Aorta (tissue), 5 donors: ENCODE data around the gene ZNF143. TPM values are rescaled to one million over a fixed set of nuclear protein-coding genes. Genes with fewer than 3 reads are reported as not detected.

Source experiments
- ATAC-seq: fragments of 200-7000 bp; cut with Tn5 transposase; one replicate; pipeline ENCODE4 v1.9.1; 2022; ENCODE audit warnings: moderate library complexity; ENCODE audit not compliant: low FRiP score
- DNase-seq, 2 donors: peaks; one replicate each; pipeline ENCODE4 v3.0.0-alpha.2; 2020
- H3K27ac ChIP-seq, 2 donors: one replicate each; pipeline ENCODE4 v1.5.1; 2013; ENCODE audit warnings: low read length in 2 of 2, mild to moderate bottlenecking in 2 of 2, moderate library complexity in 2 of 2, control low read depth in 1 of 2, inconsistent platforms in 1 of 2, low read depth in 1 of 2
- H3K27me3 ChIP-seq, 2 donors: one replicate each; pipeline ENCODE4 v1.6.1; 2013; ENCODE audit warnings: control low read depth in 1 of 2, low read length in 1 of 2, mild to moderate bottlenecking in 1 of 2, moderate library complexity in 1 of 2; ENCODE audit not compliant: insufficient read depth in 2 of 2, control insufficient read depth in 1 of 2
- H3K36me3 ChIP-seq, 2 donors: one replicate each; pipeline ENCODE4 v1.6.1; 2013; ENCODE audit warnings: control low read depth in 1 of 2, low read length in 1 of 2, mild to moderate bottlenecking in 1 of 2; ENCODE audit not compliant: insufficient read depth in 2 of 2, control insufficient read depth in 1 of 2
- H3K4me1 ChIP-seq, 2 donors: one replicate each; pipeline ENCODE4 v1.6.1; 2013; ENCODE audit warnings: low read length in 2 of 2, control low read depth in 1 of 2, mild to moderate bottlenecking in 1 of 2, moderate library complexity in 1 of 2; ENCODE audit not compliant: insufficient read depth in 2 of 2, control insufficient read depth in 1 of 2
- H3K4me3 ChIP-seq, 2 donors: one replicate each; pipeline ENCODE4 v1.5.1; 2013; ENCODE audit warnings: low read length in 2 of 2, control low read depth in 1 of 2, mild to moderate bottlenecking in 1 of 2
- H3K9me3 ChIP-seq: one replicate; pipeline ENCODE4 v1.6.1; 2013; ENCODE audit warnings: mild to moderate bottlenecking, low read length; ENCODE audit not compliant: control insufficient read depth
- WGBS, 2 donors: extraction: QIAGEN DNeasy Blood & Tissue Kit; methylation state at CpG; one replicate each; pipeline ENCODE4 v1.1.7; 2013; 5-methylcytosine and 5-hydroxymethylcytosine counted together
- intact Hi-C, 2 donors: fragments of 100-400 bp; cut with DNase I; formaldehyde crosslinking; loops; one replicate each; pipeline versions ENCODE4 v1.14.2 to v1.15.0; 2022
- polyA plus RNA-seq, 2 donors: library from polyadenylated mRNA; stranded (reverse); fragments of 200-250 nt; gene quantifications; one replicate each; pipeline ENCODE4 v1.2.3, GENCODE V29; 2013
- total RNA-seq, 2 donors: library from RNA; stranded (reverse); fragmentation: NEBNext Ultra II Directional; extraction: Animal tissue kit (Norgen Biotek cat#: 25700); gene quantifications; one replicate each; pipeline ENCODE4 v1.2.1, GENCODE V29; 2021
- donor health status: healthy with polysubstance abuse.
- donor health status: Bipolar disorder and iron deficiency.
- donor health status: DM: no; HTN: no; CAD: no.
- donor health status: DM: no; HTN: no; CAD: no.
- donor health status: DM: yes; HTN: yes; CAD: no.

ZNF143 gene
- total and polyA plus RNA-seq, 4 donors = 12.9 to 42.0 (median 26.9) TPM

DNA sequence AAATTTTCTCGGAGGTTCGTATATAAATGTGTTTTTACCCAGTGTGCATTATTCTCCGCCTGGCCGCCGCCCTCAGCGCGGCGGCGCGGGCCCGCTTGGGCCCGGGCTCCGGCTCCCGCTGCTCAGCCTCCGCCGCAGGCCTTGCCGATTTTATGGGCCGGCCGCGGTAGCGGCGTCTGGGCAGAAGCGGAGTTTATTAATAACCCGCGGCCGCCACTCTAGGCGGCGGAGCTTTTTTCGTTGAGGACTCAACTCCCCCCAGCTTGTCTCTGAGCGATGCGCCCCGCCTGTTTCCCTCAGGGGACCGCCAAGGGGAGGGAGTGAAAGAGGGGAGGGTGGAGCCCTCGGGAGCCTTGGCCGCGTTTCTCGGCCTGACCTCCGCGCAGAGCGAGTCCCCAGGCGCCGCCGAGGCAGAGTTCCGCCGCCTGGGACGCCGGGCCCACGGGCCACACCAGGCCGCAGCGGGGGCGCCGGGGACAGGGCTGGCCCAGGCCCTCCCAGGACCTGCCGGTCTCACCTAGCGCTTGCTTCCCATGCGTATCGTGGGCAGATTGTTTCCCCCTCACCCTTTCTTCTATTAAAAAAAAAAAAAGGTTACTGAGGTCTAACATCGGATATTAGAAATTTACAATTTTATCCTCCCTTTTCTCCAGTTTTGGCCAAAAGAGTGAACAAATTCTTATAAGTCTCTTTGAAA is 399 bp downstream of the ZNF143 start:
- intact Hi-C loops = loop anchor here in 1 of 2 donors (2.0 kb wide), 1 partner anchor 112 kb away; the partner anchor contains the start of gene WEE1
- Histone ChIP-seq H3K4me3 (peak overlapping the region; percentile 71 to 99), H3K27ac (peak overlapping the region; percentile 79 to 99), H3K36me3 (no peaks in the 10 kb centered on the region), H3K4me1 (peaks cover 0 to 2% of the 10 kb centered on the region in 2 donors), H3K27me3 (no peaks in the 10 kb centered on the region), H3K9me3 (no peaks in the 10 kb centered on the region)
- ATAC-seq (peak; percentile 87), DNase-seq (peak; percentile 93 to 96)
- WGBS, 2 donors = 0% methylated on average over 52 to 57 of the region's 57 CpGs

DNA sequence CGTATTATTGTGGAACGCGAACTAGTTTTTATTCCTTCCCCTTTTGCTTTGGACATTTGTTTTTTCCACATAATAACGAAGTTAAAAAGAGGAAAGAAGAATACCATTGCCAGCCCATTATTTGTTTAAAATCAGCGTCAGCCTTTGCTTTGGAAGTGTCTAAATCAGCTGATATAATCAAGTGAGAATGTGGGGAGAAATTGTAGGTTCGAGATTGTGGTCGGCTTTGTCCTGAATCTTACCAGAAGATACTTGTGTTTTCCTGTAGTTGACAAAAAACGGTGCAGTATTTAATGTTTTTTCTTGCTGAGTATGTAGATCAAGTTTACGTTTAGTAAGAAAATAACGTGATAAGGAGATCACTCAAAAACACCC is 935 bp downstream of the ZNF143 start:
- Histone ChIP-seq H3K27ac (peak overlapping the region in 1 of 2 donors; percentile 79), H3K36me3 (no peaks in the 10 kb centered on the region), H3K4me3 (peak overlapping the region; percentile 71 to 99), H3K4me1 (peaks cover 0 to 2% of the 10 kb centered on the region in 2 donors), H3K9me3 (no peaks in the 10 kb centered on the region), H3K27me3 (no peaks in the 10 kb centered on the region)
- DNase-seq (no peak), ATAC-seq (no peak)
- intact Hi-C loops = loop anchor here in 1 of 2 donors (2.0 kb wide), 1 partner anchor 111 kb away; the partner anchor contains the start of gene WEE1
- WGBS, 2 donors = 0% methylated on average over 10 of the region's 10 CpGs

DNA sequence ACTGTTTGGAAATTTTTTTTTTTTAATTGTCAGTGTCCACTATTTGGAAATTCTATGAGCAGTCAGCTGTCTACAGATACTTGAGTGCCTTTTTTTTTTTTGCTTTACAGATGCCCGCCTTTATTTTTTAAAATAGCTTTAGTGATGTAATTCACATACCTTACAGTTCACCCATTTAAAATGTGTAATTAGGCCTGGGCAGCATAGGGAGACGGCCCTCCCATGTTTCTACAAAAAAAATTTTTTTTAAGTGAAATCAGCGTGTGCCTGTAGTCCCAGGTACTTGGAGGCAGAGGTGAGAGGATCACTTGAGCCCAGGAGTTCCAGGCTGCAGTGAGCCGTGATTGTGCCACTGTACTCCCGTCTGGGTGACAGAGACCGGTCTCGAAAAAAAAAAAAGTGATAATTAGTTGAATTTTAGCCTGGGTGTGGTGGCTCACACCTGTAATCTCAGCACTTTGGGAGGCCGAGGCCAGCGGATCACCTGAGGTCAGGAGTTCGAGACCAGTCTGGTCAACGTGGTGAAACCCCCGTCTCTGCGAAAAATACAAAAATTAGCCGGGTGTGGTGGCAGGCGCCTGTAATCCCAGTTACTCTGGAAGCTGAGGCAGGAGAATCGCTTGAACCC is 1.5 kb downstream of the ZNF143 start:
- peak overlapping the region; percentile 79 to 83 for H3K27ac ChIP-seq
- H3K9me3 ChIP-seq = no peaks in the 10 kb centered on the region
- ATAC-seq (no peak), DNase-seq (no peak)
- no peaks in the 10 kb centered on the region for H3K27me3 ChIP-seq
- H3K4me1 ChIP-seq = peaks cover 0 to 2% of the 10 kb centered on the region in 2 donors
- intact Hi-C loops = no loop called here
- H3K36me3 ChIP-seq = no peaks in the 10 kb centered on the region
- H3K4me3 ChIP-seq = peak overlapping the region; percentile 71 to 99
- 70 to 71% methylated on average over 16 of the region's 16 CpGs for WGBS, 2 donors

DNA sequence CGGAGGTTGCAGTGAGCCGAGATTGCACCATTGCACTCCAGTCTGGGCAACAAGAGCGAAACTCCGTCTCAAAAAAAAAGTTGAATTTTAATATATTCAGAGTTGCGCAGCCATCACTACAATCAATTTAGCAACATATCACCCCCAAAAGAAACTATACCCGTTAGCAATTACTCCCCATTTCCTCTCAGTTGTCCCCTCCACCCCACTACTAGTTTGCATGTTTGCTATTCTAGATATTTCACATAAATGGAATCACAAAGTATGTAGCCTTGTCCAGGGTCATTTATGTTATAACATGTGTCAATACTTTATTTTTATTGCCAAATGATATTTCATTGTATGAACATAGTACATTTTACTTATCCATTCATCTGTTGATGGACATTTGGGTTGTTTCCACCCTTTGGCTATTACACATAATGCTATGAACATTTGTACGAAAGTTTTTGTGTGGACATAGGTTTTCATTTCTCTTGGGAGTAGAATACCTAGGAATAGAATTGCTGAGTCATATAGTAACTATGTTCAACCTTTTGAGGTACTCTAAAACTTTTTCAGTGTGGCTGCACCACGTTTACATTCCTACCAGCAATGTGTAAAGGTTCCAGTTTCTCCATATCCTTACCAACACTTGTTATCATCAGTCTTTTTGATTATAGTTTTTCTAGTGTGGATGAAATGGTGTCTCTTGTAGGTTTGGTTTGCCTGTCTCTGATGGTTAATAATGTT is 2.2 kb downstream of the ZNF143 start:
- intact Hi-C loops = no loop called here
- H3K36me3 ChIP-seq = no peaks in the 10 kb centered on the region
- WGBS, 2 donors = 77 to 80% methylated on average over 8 of the region's 8 CpGs
- no peak overlapping the region for H3K4me3 ChIP-seq
- H3K27me3 ChIP-seq = no peaks in the 10 kb centered on the region
- DNase-seq (no peak), ATAC-seq (no peak)
- H3K9me3 ChIP-seq = no peaks in the 10 kb centered on the region
- no peak overlapping the region for H3K27ac ChIP-seq
- peaks cover 0 to 2% of the 10 kb centered on the region in 2 donors for H3K4me1 ChIP-seq

DNA sequence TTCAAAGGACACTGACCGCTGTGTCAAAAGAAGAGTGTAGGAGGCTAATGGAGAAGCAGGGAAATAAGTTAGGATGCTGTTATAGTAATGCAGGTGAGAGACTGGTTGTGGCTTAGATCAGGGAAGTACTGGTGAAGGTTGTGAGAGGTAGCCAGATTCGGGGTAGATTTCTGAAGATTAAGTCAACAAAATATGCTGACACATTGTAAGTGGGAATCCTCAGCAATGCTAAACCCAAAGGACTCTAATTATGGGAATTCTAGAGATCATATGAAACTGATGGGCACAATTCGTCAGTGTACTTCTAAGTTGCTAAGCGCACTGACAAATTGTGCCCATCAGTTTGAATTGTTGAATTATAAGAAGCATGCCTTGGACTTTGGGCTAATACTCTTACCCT is 10.0 kb downstream of the ZNF143 start:
- 91% methylated on average over 4 of the region's 4 CpGs for WGBS, 2 donors
- no peak overlapping the region for H3K4me3 ChIP-seq
- intact Hi-C loops = no loop called here
- no peaks in the 10 kb centered on the region for H3K27me3 ChIP-seq
- H3K36me3 ChIP-seq = peaks cover 1 to 3% of the 10 kb centered on the region in 2 donors
- no peaks in the 10 kb centered on the region for H3K9me3 ChIP-seq
- no peak for ATAC-seq
- no peak for DNase-seq
- H3K27ac ChIP-seq = no peak overlapping the region
- no peaks in the 10 kb centered on the region for H3K4me1 ChIP-seq

DNA sequence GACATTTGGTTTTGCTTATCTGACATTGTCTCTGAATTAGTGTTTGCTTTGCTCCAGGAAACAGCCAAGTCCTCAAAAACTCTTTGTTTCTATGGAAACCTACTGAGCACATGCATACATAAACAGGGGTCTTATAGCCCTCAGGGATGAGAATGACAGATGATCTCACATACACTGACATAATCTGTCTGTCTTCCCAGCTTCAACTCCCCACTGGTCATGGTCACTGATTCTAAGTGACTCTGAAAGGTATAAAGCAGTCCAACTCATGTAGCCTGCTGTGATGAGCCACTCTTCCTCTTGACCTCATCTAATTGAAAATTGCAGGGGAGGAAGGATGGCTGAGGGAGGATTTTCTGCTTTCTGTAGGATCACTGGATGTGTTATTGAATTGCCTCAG is 12.6 kb downstream of the ZNF143 start:
- Histone ChIP-seq H3K9me3 (no peaks in the 10 kb centered on the region), H3K36me3 (peaks cover 3 to 4% of the 10 kb centered on the region in 2 donors)
- intact Hi-C loops = no loop called here

DNA sequence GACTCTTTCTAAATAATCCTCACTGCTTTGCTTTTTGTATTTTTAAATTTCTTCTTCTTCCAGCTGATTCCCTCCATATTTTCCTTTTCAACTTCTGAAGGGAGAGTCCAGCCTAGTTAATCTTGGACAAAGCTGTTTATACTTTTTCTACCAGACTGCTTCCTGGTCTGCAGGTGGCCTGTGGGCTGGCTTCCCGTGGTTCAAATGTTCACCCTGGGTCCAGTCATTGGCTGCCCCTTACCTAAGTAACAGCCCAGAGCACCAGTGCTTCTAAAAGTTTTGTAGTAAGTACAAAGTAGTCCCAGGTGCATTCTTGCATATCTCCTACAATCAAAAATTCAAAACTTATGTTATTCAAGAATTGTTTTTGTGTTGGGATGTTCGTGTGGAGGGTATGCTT is 19.1 kb downstream of the ZNF143 start:
- no peak overlapping the region for H3K27ac ChIP-seq
- ATAC-seq = no peak
- H3K4me3 ChIP-seq = no peak overlapping the region
- H3K9me3 ChIP-seq = no peaks in the 10 kb centered on the region
- intact Hi-C loops = no loop called here
- 77 to 78% methylated on average over 2 of the region's 2 CpGs for WGBS, 2 donors
- peaks cover 4 to 10% of the 10 kb centered on the region in 2 donors for H3K36me3 ChIP-seq
- no peaks in the 10 kb centered on the region for H3K27me3 ChIP-seq
- no peaks in the 10 kb centered on the region for H3K4me1 ChIP-seq
- DNase-seq = no peak

More for the DNA sequence above, 12.6 kb downstream of the ZNF143 start:
- ATAC-seq = no peak
- H3K4me1 ChIP-seq = no peaks in the 10 kb centered on the region
- DNase-seq = no peak
- no peak overlapping the region for H3K27ac ChIP-seq
- H3K4me3 ChIP-seq = no peak overlapping the region
- no peaks in the 10 kb centered on the region for H3K27me3 ChIP-seq

DNA sequence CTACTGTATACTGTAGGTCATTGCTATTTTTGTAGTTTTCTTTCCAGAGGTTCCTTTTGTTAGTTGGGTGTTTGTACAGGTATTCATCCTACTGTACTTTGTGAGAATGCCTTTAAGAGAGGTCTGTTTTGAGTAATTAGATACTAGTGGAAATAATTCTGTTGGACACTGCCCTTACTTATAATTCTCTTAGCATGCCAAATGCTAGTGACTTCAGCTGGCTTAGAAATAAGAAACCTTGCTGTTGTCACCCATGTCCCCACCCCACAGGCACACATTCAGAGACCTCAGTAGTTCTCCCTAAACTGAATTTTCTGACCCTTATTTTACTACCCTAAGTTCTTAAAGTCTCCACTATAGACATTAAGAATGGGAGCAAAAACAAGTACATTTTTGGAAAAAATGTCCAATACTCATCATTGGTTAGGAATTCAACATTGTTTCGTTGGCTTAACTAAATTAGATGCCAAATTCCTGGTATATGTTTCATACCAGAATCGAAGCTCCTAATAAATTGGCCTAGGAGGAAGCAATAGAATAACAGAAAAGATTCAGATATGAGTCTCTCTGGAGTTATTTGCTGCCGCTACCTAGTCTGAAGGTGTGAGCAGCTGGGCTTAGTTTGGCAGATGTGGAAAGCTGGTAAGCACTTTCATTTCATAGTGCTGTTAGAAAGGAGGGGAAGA is 28.4 kb downstream of the ZNF143 start:
- 16 to 22% methylated on average over 3 of the region's 3 CpGs for WGBS, 2 donors
- no peaks in the 10 kb centered on the region for H3K27me3 ChIP-seq
- DNase-seq = no peak
- peaks cover 0 to 1% of the 10 kb centered on the region in 2 donors for H3K36me3 ChIP-seq
- ATAC-seq = no peak
- H3K4me1 ChIP-seq = no peaks in the 10 kb centered on the region
- H3K4me3 ChIP-seq = no peak overlapping the region
- no peaks in the 10 kb centered on the region for H3K9me3 ChIP-seq
- intact Hi-C loops = no loop called here
- no peak overlapping the region for H3K27ac ChIP-seq
